OCI-LY1 (cell line): Measurements from ENCODE around the gene VPS39.

Experiments used
- H2AFZ ChIP-seq: fragments of 200-600 bp; sonication (generic), shearing (Covaris generic); 2 replicates; pipeline ENCODE4 v1.6.0; 2014; ENCODE audit warnings: antibody characterized with exemption, mild to moderate bottlenecking, low read length
- H3F3A ChIP-seq: fragments of 200-600 bp; sonication (generic), shearing (Covaris generic); 2 replicates; pipeline ENCODE4 v1.6.0; 2014; ENCODE audit warnings: mild to moderate bottlenecking, antibody characterized with exemption, low read length, moderate library complexity; ENCODE audit not compliant: insufficient read depth
- H3K27ac ChIP-seq: fragments of 200-600 bp; sonication (generic); 2 replicates; pipeline ENCODE4 v1.5.1; 2014; ENCODE audit warnings: low read length, mixed run types, mild to moderate bottlenecking, low read depth; ENCODE audit not compliant: poor library complexity, severe bottlenecking
- H3K27me3 ChIP-seq: fragments of 200-600 bp; sonication (generic); 2 replicates; pipeline ENCODE4 v1.6.0; 2014; ENCODE audit warnings: antibody characterized with exemption, mild to moderate bottlenecking, low read length, moderate library complexity; ENCODE audit not compliant: insufficient read depth
- H3K36me3 ChIP-seq: fragments of 200-600 bp; sonication (generic); 2 replicates; pipeline ENCODE4 v1.6.1; 2014; ENCODE audit warnings: mild to moderate bottlenecking, antibody characterized with exemption, low read length, moderate library complexity, mixed read lengths; ENCODE audit not compliant: insufficient read depth
- H3K4me1 ChIP-seq: fragments of 200-600 bp; sonication (generic); 2 replicates; pipeline ENCODE4 v1.5.1; 2014; ENCODE audit warnings: mild to moderate bottlenecking, low read length, moderate library complexity; ENCODE audit not compliant: insufficient read depth, severe bottlenecking
- H3K4me2 ChIP-seq: fragments of 200-600 bp; sonication (generic), shearing (Covaris generic); 2 replicates; pipeline ENCODE4 v1.6.1; 2014; ENCODE audit warnings: low read length
- H3K4me3 ChIP-seq: fragments of 200-600 bp; sonication (generic); 2 replicates; pipeline ENCODE4 v1.5.1; 2014; ENCODE audit warnings: low read length, low read depth, mild to moderate bottlenecking, mixed read lengths; ENCODE audit not compliant: poor library complexity, severe bottlenecking
- H3K79me2 ChIP-seq: fragments of 200-600 bp; shearing (Covaris generic); 2 replicates; pipeline ENCODE4 v1.6.1; 2016; ENCODE audit warnings: mixed run types, low read length, mixed read lengths; ENCODE audit not compliant: insufficient read depth
- H3K9ac ChIP-seq: fragments of 200-600 bp; sonication (generic), shearing (Covaris generic); 2 replicates; pipeline ENCODE4 v1.6.1; 2014; ENCODE audit warnings: mild to moderate bottlenecking, low read length, mixed read lengths
- H3K9me2 ChIP-seq: fragments of 200-600 bp; sonication (generic), shearing (Covaris generic); 2 replicates; pipeline ENCODE4 v1.6.1; 2014; ENCODE audit warnings: low read depth, mild to moderate bottlenecking, low read length, mixed read lengths
- H3K9me3 ChIP-seq: fragments of 200-600 bp; shearing (Covaris generic); 2 replicates; pipeline ENCODE4 v1.6.1; 2014; ENCODE audit warnings: low read length, mixed read lengths
- H4K20me1 ChIP-seq: fragments of 200-600 bp; sonication (generic), shearing (Covaris generic); 2 replicates; pipeline ENCODE4 v1.6.0; 2016; ENCODE audit warnings: mild to moderate bottlenecking, low read length; ENCODE audit not compliant: insufficient read depth
- CTCF ChIP-seq: fragments of 200-600 bp; sonication (generic), shearing (Covaris generic); IDR thresholded peaks from 2 replicates; pipeline ENCODE4 v1.5.1; 2017; ENCODE audit warnings: mild to moderate bottlenecking, antibody characterized with exemption, low read length, moderate library complexity, mixed read lengths
- EZH2 ChIP-seq: fragments of 200-600 bp; sonication (generic), shearing (Covaris generic); IDR thresholded peaks from 2 replicates; pipeline ENCODE4 v1.8.0; 2017; ENCODE audit warnings: borderline replicate concordance, mixed run types, mild to moderate bottlenecking, antibody characterized with exemption, low read length, moderate library complexity, mixed read lengths

The VPS39 gene

GRCh38 chr15:42191610-42192346 lies 16.3 kb downstream of the VPS39 start:
- H3K9ac ChIP-seq, result 0 out of 2 replicates have a peak overlapping the region, but pooled peaks have one; percentile 2
- H3K36me3 ChIP-seq, result peaks cover 62% of the 10 kb centered on the region
- TF ChIP-seq CTCF (no peak), EZH2 (no peak)
- no peaks in the 10 kb centered on the region for H4K20me1 ChIP-seq
- peaks cover 19% of the 10 kb centered on the region for H3K4me1 ChIP-seq
- peak overlapping the region; percentile 56 for H3K27ac ChIP-seq
- no peaks in the 10 kb centered on the region for H3F3A ChIP-seq
- peaks cover 2% of the 10 kb centered on the region; the same call in 1 of the 2 replicates for H3K9me3 ChIP-seq
- no peaks in the 10 kb centered on the region for H3K79me2 ChIP-seq
- H2AFZ ChIP-seq, result no peak overlapping the region
- H3K4me3 ChIP-seq, result peak overlapping the region; percentile 25
- H3K9me2 ChIP-seq, result no peaks in the 10 kb centered on the region
- peak overlapping the region; percentile 64 for H3K4me2 ChIP-seq
- H3K27me3 ChIP-seq, result no peaks in the 10 kb centered on the region

- Histone ChIP-seq H3F3A (no peaks in the 10 kb centered on the region), H4K20me1 (no peaks in the 10 kb centered on the region), H3K9me2 (no peaks in the 10 kb centered on the region), H3K4me2 (no peak overlapping the region), H2AFZ (no peak overlapping the region), H3K27me3 (no peaks in the 10 kb centered on the region), H3K4me3 (no peak overlapping the region), H3K9ac (no peak overlapping the region), H3K27ac (no peak overlapping the region), H3K9me3 (peaks cover 2% of the 10 kb centered on the region; the same call in 1 of the 2 replicates), H3K4me1 (peaks cover 19% of the 10 kb centered on the region), H3K79me2 (no peaks in the 10 kb centered on the region), H3K36me3 (peaks cover 76% of the 10 kb centered on the region)
- TF ChIP-seq CTCF (no peak), EZH2 (no peak)
Observed at GRCh38 chr15:42190370-42190769, 17.7 kb downstream of the VPS39 start.

- Histone ChIP-seq H3K9me2 (no peaks in the 10 kb centered on the region), H3K9ac (no peak overlapping the region), H3K36me3 (peaks cover 80% of the 10 kb centered on the region), H3K27me3 (no peaks in the 10 kb centered on the region), H3K9me3 (no peaks in the 10 kb centered on the region), H3K4me2 (no peak overlapping the region), H3K4me3 (no peak overlapping the region), H3K27ac (no peak overlapping the region), H3K4me1 (no peaks in the 10 kb centered on the region), H3F3A (no peaks in the 10 kb centered on the region), H2AFZ (no peak overlapping the region), H4K20me1 (no peaks in the 10 kb centered on the region), H3K79me2 (no peaks in the 10 kb centered on the region)
- TF ChIP-seq EZH2 (no peak), CTCF (no peak)
Observed at GRCh38 chr15:42185801-42186200, 22.3 kb downstream of the VPS39 start.
